ENCODE results near the gene CCL13. TPM values are rescaled to one million over a fixed set of nuclear protein-coding genes. Genes with fewer than 3 reads are reported as not detected.

CCL13 gene
- total and polyA plus RNA-seq, 2 of the 8 experiments (the other 6 are each of a cell fraction or from before 2014, with no cell fraction given): not detected

DNA sequence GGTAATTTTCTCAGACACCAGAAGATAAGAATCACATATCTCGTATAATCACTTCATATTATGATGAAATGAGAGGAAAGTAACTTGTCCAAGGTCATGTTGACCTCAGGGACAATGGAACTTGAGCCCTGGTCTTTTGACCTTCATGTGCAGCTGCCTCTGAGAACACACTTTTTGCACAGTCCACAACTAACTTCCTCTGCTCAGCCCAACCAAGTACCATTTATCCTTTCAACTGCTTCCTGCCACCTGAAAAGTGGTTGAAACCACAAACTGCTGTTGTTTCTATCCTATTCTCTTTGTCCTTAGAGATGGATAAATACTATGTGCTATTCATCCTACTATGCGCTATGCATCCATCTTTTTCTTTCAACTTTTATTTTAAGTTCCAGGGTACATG is 9.1 kb downstream of the CCL13 start:
- H3K79me1 ChIP-seq (ENCODE audit: low read depth, low read length): no peaks in the 10 kb centered on the region
- H3K56ac ChIP-seq (replicated peaks; ENCODE audit: insufficient read length, low read depth, low read length): no peak overlapping the region
- H2BK120ac ChIP-seq (replicated peaks; ENCODE audit: low read depth, low read length): no peak overlapping the region
- CTCF ChIA-PET (ENCODE audit: partially characterized antibody): interaction anchor here (1.0 to 15.7 kb wide), 3 partner anchors 19 to 163 kb away, joined by 3 to 442 read pairs (median 5); no protein-coding TSS in a partner anchor
- POLR2A ChIA-PET (ENCODE audit: partially characterized antibody): no interaction called here
- no peak overlapping the region for H2AFZ ChIP-seq (ENCODE audit: low read length)
- H4K5ac ChIP-seq (ENCODE audit: insufficient read length, low read depth, low read length): no peak overlapping the region
- TF ChIP-seq NANOG (IDR thresholded peaks at IDR 0.05; ENCODE audit: insufficient read depth, low read depth, low read length, poor library complexity, severe bottlenecking) (no peak), SIRT6 (IDR thresholded peaks at IDR 0.05; ENCODE audit: low read length) (no peak), HDAC2 (IDR thresholded peaks at IDR 0.05; ENCODE audit: borderline replicate concordance in 1 of 2, low read depth in 2 of 2, low read length in 2 of 2) (no peak), FOSL1 (IDR thresholded peaks at IDR 0.05; ENCODE audit: insufficient read depth, low read depth, low read length) (no peak), SP1 (IDR thresholded peaks at IDR 0.05; ENCODE audit: low read depth, low read length) (no peak), JUN (IDR thresholded peaks at IDR 0.05; ENCODE audit: low read depth, low read length) (no peak), TCF12 (IDR thresholded peaks at IDR 0.05; ENCODE audit: low read depth, low read length) (no peak)
- H3K9ac ChIP-seq (replicated peaks in 1 of 4; ENCODE audit: extremely low read depth in 1 of 4, low read depth in 3 of 4, low read length in 3 of 4): no peak overlapping the region
- DNase-seq (ENCODE audit: low read depth in 1 of 2, low spot score in 2 of 2) (no peak), FAIRE-seq (no peak)
- H3K27ac ChIP-seq (ENCODE audit: low read depth, low read length): no peak overlapping the region
- no peak overlapping the region for H3K4me3 ChIP-seq (ENCODE audit: extremely low read depth in 1 of 4, insufficient read depth in 2 of 4, low read depth in 3 of 4, low read length in 4 of 4)
- no peaks in the 10 kb centered on the region for H3K36me3 ChIP-seq (ENCODE audit: control insufficient read depth in 2 of 4, insufficient read depth in 4 of 4, low read length in 3 of 4)
- H2BK15ac ChIP-seq (ENCODE audit: low read length): no peak overlapping the region
- H3K18ac ChIP-seq (ENCODE audit: extremely low read depth, low read length): no peak overlapping the region
- H3K79me2 ChIP-seq (ENCODE audit: control insufficient read depth in 1 of 2, insufficient read depth in 2 of 2, low read length in 2 of 2): no peaks in the 10 kb centered on the region
- H3K14ac ChIP-seq (ENCODE audit: insufficient read length): no peak overlapping the region
- no peaks in the 10 kb centered on the region for H4K20me1 ChIP-seq (replicated peaks in 1 of 2; ENCODE audit: control insufficient read depth in 1 of 2, insufficient read depth in 2 of 2, low read length in 2 of 2)
- H3K23me2 ChIP-seq (ENCODE audit: low read depth, low read length): no peaks in the 10 kb centered on the region; the same call in 1 of the 2 replicates
- no peaks in the 10 kb centered on the region for H3K4me1 ChIP-seq (replicated peaks in 1 of 4; ENCODE audit: control insufficient read depth in 3 of 4, insufficient read depth in 4 of 4, low read length in 3 of 4)
- H4K8ac ChIP-seq (ENCODE audit: extremely low read depth, insufficient read depth, low read length): no peak overlapping the region
- no peak overlapping the region for H2AK5ac ChIP-seq (ENCODE audit: low read depth, low read length)
- H3K4ac ChIP-seq (replicated peaks; ENCODE audit: insufficient read length, low read depth, low read length): no peak overlapping the region
- no peak overlapping the region for H4K91ac ChIP-seq (replicated peaks; ENCODE audit: insufficient read length, low read length)
- WGBS, 2 experiments (ENCODE audit: extremely low coverage in 1 of 2, insufficient coverage in 1 of 2, insufficient read length in 1 of 2, insufficient replicate concordance in 2 of 2, low coverage in 1 of 2, low lambda C conversion rate in 2 of 2, missing lambda C conversion rate in 1 of 2): 89% methylated on average over 2 of the region's 2 CpGs; no CpG with 5 or more reads in 1 of the 2 experiments
- H3K4me2 ChIP-seq (ENCODE audit: insufficient read depth in 1 of 2, low read depth in 2 of 2, low read length in 2 of 2): no peak overlapping the region
- H2BK12ac ChIP-seq (ENCODE audit: low read depth, low read length): no peak overlapping the region
- H3K23ac ChIP-seq (ENCODE audit: insufficient read length): no peak overlapping the region
- H2BK20ac ChIP-seq (ENCODE audit: low read length): no peak overlapping the region
- no peaks in the 10 kb centered on the region for H3K9me3 ChIP-seq (ENCODE audit: insufficient read depth in 2 of 2, low read depth in 1 of 2, low read length in 1 of 2)
- no peak overlapping the region for H2BK5ac ChIP-seq (ENCODE audit: low read depth, low read length)
- no peaks in the 10 kb centered on the region for H3K27me3 ChIP-seq (replicated peaks in 1 of 4; ENCODE audit: control insufficient read depth in 3 of 4, extremely low read depth in 1 of 4, insufficient read depth in 3 of 4, low read length in 3 of 4)
